Endometrial microvascular endothelial cells (primary cell): ENCODE measurements around the gene ATL3. TPM values are rescaled to one million over a fixed set of nuclear protein-coding genes. Genes with fewer than 3 reads are reported as not detected.
"Not testable (repeated sequence)": the region's sequence is repeated elsewhere in the genome, so short reads cannot be mapped to it uniquely, and the experiment has no call there.

Experiments
- in situ Hi-C: cut with HindIII; loops from 2 replicates; pipeline ENCODE4 v1.10.0; 2017; ENCODE audit warnings: low sequenced_read_pairs, low pct_unique_long_range_greater_than_20kb; ENCODE audit errors: inconsistent ontology term
- total RNA-seq: library from RNA; depleted of rRNA; stranded (reverse); fragments of >200 nt; gene quantifications from one replicate; pipeline ENCODE4 v1.2.3, GENCODE V29; 2015; ENCODE audit errors: inconsistent ontology term

Gene ATL3, protein sequence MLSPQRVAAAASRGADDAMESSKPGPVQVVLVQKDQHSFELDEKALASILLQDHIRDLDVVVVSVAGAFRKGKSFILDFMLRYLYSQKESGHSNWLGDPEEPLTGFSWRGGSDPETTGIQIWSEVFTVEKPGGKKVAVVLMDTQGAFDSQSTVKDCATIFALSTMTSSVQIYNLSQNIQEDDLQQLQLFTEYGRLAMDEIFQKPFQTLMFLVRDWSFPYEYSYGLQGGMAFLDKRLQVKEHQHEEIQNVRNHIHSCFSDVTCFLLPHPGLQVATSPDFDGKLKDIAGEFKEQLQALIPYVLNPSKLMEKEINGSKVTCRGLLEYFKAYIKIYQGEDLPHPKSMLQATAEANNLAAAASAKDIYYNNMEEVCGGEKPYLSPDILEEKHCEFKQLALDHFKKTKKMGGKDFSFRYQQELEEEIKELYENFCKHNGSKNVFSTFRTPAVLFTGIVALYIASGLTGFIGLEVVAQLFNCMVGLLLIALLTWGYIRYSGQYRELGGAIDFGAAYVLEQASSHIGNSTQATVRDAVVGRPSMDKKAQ
- 86.3 TPM for total RNA-seq

DNA sequence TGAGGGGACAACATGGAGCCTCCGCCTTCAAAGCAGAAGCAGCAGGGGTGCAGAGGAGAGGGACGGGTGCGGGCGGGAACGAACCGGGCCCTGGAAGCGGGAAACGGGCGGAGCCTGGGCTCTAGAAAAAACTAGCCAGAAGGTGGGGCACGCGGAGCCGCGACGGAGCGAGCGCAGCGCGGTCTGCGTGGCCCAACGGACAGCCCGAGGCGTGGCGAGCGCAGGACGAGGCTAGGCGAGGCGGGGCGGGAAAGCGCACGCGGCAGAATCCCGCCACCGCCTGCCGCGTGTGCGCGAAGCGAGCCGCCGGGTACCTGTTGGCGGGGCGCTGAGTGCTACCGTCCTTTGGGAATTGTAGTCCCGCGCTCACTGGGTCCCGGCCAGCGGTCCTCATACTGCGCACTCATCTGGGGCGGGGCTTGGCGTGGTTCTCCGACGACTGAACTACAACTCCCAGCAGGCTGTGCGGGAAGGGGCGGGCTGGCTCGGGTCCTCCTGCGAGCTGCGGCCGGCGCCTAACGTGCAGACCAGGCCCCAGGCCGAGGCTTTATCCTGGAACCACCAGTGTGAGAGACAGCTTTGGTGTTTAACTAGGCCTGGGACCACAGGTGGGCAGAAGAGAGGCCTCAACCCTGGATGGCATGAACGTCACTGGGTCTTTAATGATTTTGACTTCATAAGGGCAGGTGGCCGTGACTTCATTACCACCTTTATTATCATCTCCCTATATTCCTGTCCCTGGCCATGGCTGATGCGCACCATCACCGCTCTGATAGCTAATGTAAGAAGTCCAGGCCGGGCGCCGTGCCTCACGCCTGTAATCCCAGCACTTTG, at the start of gene ATL3:
Gene ATL3 (minus strand): TSS at position 55 of the 834 bp plus-strand sequence. CDS start 41 bp downstream, at position 14.
- in situ Hi-C loops = no loop called here

DNA sequence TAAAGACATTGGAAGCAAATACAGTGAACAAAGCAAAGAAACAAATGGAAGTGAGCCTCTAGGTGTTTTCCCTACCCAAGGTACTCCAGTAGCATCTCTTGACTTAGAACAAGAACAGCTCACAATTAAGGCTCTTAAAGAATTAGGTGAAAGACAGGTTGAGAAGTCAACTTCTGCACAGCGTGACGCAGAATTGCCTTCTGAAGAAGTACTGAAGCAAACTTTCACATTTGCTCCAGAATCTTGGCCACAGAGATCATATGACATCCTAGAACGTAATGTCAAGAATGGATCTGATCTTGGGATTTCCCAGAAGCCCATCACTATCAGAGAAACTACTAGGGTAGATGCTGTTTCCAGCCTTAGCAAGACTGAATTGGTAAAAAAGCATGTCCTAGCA, 49.4 kb upstream of the ATL3 start:
- in situ Hi-C loops = no loop called here

DNA sequence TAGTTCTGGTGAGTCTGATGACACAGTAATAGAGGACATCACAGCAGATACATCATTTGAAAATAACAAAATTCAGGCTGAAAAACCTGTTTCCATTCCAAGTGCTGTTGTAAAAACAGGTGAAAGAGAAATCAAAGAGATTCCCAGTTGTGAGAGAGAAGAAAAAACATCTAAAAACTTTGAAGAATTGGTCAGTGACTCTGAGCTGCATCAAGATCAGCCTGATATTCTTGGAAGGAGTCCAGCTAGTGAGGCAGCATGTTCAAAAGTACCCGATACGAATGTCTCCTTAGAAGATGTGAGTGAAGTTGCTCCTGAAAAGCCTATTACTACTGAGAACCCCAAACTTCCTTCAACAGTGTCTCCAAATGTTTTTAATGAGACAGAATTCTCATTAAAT, 48.8 kb upstream of the ATL3 start:
- in situ Hi-C loops = no loop called here

DNA sequence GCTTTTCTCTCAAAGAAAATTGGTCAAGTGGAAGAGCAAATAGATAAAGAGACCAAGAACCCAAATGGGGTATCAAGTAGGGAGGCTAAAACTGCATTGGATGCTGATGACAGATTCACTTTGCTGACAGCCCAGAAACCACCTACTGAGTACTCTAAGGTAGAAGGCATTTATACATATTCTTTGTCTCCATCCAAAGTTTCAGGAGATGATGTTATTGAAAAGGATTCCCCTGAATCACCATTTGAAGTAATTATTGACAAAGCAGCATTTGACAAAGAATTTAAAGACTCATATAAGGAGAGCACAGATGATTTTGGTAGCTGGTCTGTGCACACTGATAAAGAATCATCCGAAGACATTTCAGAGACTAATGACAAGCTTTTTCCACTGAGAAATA, 47.8 kb upstream of the ATL3 start:
- in situ Hi-C loops = no loop called here

DNA sequence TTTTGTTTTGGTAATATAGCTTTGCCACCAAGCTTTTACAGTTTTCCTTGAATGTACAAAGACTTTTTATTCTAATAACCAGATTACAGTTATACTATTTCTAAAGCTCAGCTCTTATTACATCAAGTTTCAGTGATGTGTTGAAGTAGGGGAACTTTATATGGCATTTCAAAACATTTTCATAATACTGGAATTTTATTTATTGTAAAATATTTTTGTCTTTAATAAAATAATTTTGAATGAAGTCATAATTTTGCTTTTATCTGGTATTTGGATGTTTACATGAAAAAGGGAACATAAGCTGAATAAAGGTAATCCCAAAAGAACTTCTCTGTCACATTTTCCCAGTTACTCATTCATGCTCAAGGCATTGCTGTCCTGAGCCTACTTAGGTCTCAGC, 44.9 kb upstream of the ATL3 start:
- in situ Hi-C loops = no loop called here

DNA sequence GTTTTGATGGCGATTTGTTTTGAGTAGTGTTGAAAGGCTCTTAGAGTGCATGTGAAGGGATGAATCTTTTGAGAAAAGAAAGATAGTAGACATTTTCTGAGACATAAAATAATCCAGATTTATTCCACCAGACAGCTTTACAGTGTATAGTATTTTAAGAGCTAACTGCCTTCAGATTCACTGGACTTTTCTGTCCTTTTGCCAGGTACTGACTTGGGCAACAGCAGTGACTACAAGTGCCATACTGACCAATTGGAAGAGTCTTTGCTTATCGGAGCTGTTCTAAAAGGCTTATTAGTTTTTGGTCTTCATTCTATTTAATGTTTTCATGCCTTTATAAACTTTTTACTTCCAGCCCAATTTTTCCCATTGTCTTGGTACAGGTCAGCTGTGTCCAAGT, 42.6 kb upstream of the ATL3 start:
- in situ Hi-C loops = no loop called here

DNA sequence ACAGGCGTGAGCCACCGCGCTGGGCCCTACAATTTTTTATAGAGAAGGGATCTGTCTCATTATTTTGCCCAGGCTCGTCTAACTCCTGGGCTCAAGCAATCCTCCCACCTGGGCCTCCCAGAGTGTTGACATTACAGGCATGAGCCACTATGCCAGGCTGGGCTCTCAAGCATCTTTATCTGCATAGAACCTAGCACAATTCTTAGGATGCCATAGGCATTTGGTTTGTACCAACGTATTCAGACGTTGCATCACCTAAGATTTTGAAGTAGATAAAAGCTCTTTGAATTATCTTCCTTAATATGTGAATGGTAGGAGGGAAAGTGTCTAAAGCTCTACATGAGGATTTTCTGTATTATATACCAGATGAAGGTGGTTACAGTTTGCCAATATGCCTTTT, 40.7 kb upstream of the ATL3 start:
- in situ Hi-C loops = no loop called here

DNA sequence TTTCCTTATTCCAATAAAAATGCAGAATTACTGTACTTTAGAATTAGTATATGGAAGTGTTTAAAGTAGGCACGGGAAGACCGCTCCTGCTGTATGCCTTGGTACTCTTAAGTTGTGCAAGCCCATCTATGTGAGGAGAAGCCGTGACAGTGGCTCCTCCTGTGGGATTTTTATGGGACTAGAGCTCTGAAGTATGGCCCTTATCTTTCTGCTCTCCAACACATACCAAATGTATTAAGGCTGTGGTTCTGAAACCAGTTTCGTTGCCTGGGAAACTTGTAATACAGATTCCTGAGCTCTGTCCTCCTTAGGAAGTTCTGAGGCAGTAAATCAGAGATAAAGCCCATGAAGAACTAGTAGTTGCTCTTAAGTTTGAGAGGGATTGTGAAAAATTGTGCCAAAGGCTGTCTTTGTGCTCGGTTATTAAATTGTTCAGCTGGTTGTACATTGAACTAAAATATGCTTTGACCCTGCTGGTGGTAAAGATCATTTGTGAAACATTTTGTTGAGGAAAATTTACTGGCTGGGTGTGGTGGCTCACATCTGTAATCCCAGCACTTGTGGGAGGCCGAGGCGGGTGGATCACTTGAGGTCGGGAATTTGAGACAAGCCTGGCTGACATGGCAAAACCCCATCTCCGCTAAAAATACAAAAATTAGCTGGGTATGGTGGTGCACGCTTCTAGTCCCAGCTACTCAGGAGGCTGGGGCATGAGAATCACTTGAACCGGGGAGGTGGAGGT, 39.5 kb upstream of the ATL3 start:
- in situ Hi-C loops = no loop called here

DNA sequence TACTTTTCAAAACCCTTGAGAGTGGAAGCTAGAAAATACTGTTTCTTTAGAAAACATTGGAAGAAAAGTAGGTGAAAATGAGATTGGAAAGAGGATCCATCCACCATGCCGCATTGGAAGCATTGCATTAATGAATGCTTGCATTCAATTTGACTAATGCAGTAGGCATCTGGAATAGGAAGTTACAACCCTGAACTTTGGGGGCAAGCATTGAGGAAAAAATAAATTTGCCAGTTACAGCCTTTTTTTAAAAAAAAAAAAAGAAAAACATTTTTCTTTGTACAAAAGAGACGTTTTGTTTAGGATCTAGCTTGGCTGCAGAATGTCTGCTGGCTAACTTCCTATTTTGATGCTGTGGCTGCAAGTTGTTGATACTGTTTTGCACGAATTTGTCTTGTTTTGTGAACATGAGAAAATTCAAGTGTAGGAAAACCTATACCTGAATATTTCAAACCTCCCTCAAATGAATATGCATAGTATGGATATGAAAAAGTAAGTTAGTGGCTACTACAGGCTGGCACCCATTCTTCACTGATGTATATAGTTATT, 38.2 kb upstream of the ATL3 start:
- in situ Hi-C loops = no loop called here

DNA sequence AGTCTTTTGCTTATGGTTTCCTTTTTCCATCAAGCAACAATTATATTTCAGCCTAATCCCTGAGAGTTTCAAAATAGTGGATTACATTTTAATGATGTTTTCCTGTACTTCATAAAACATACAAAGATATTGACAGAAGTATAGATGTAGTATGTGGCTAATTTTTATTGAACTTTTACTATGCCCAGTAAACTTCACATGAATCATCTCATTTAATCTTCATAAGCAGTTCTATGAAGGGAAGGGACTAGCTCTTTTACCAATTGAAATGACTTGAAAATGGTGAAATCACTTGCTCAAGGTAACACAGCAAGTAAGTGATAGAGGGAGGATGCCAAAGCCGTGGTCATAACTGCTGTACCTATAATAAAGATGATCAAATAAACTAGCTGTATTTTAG, 37.6 kb upstream of the ATL3 start:
- in situ Hi-C loops = no loop called here

DNA sequence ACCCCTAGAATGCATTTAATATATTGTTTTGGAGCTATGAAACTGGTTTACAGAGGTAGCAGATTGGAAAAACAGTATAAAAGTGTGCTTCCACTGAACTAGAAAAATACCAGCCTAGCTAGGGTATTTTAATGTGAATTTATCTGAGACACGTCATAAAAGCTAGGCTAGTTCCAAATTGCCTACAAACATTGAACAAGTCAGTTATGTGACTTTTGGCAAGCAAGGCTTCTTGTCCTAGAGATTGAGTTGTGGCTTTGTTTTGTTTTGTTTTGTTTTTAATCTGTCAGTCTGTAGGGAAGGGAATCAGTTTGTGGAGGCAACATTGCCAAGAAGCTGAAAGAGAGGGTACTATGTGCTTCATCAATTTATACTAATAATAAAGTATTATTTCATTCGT, 34.4 kb upstream of the ATL3 start:
- in situ Hi-C loops = no loop called here

DNA sequence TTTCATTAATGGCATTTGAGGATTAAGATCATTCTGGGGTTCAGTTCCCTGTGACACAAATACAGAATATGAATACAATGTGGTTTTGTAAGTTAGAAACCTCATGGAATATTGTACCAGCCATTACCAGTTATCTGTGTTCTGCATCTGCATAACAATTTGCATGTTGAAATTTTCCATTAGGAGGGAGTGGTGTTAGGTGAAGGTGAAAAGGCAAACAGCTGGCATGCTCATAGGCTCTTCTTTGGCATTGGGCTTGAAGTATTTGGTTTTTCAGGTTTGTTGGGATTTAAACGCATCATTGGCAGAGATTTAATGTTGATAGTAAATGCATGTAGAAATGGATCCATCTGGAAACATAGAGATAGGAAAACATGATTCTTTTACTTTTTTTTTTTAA, 28.7 kb upstream of the ATL3 start:
- in situ Hi-C loops = no loop called here

DNA sequence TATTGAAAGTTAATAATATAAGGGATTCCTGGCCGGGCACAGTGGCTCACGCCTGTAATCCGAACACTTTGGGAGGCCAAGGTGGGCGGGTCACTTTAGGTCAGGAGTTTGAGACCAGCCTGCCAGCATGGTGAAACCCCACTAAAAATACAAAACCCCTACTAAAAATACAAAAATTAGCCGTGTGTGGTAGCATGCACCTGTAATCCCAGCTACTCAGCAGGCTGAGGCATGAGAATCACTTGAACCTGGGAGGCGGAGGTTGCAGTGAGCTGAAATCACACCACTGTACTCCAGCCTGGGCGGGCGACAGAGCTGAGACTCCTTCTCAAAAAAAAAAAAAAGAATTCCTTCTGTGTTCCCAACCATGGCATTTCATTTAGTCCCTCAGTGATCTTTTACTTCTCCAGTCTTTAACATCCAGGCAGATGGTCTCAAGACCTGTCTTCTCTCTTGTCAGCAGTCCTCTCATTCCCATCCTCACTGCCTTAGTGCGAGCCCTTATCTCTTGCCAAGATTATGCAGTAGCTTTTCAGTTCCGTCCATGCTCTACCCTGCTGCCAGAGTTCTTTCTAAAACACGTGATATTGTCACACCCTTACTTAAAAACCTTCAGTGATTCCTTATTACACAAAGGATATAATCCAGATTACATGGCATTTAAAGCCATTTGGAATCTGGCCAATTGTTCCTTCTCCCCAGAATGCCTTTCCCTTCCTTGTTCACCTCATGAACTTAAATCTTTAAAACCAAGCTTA, 28.0 kb upstream of the ATL3 start:
- in situ Hi-C loops = no loop called here

DNA sequence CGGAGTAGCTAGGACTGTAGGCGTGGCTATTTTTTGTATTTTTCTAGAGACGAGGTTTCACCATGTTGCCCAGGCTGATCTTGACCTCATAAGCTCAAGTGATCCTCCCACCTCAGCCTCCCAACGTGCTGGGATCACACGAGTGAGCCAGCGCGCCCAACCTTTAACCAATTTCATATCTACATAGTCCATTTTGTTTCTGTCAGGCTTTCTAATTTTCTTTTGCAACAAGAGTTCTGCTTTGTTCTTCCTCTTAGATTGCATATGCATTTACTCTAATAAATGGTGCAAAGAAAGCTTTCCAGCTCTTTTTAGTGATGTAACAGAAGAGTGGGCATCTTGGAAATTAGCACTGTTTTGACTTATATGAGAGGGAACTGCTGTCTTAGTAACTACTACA, 23.4 kb upstream of the ATL3 start:
- in situ Hi-C loops = no loop called here

DNA sequence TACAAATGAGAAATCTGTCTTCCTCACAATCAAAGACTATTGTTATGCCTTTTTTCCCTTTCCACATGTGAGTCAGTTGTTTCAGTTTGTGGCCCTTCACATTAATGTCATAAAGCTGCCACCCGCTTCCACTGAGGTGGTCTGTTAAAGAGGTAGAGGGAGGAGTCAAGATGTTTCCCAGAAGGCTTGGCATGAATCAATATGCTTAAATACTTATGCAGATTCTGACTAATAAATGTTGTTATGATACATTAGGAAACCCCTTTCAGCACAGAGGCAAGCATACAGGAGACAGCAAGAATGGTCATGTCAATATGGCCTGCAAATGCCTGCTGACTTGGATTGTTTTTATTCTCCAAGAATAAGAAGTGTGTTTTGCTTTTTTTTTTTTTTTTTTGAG, 16.7 kb upstream of the ATL3 start:
- in situ Hi-C loops = no loop called here

DNA sequence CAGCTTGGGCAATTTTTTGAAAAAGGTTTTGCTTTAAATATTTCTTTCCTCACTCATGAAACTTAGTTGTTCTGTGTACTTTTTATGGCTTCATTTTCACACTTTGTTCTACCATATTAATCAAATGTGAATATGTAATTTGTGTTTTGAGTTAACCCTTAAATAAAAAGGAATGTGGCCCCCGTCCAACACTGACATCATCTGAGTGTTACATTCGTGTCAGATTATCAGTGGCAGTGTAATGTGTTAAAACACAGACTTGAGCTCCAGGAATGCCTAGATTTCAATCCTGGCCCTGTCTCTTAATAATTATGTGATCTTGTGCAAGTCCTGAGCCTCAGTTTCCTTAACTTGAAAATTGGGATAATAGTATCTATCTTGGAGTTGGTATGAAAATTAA, 15.8 kb upstream of the ATL3 start:
- in situ Hi-C loops = no loop called here

DNA sequence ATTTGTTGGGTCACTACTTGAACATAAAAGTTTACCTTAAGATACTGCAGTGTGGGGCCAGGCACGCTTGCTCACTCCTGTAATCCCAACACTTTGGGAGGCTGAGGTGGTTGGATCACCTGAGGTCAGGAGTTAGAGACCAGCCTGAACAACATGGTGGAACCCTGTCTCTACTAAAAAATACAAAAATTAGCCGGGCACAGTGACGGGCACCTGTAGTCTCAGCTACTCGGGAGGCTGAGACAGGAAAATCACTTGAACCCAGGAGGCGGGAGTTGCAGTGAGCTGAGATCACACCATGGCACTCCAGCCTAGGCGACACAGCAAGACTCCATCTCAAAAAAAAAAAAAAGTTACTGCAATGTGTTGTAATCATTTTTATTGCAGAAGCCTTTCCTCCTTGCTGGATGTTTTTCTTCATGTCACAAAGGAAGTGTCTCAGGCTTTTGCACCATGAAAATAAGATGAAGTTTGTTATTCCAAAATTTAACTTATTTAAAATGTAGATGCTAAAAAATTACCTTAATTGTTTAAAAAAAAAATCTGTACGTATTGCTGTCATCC, 14.1 kb upstream of the ATL3 start:
- in situ Hi-C loops = not testable (repeated sequence)
